HEK293T (cell line): ENCODE results near the gene SVIL.

Experiments
- CTCF ChIA-PET: fragments of 350-600 bp; formaldehyde crosslinking; extraction: SDS; loops from one replicate; lab custom pipeline; 2021; ENCODE audit warnings: antibody characterized with exemption, inconsistent platforms; lab: Yijun Ruan, JAX
- POLR2A ChIA-PET: fragments of 350-600 bp; formaldehyde crosslinking; extraction: SDS; loops from one replicate; lab custom pipeline; 2020; ENCODE audit warnings: antibody characterized with exemption, inconsistent platforms; lab: Yijun Ruan, JAX
- DNase-seq: peaks from one replicate; pipeline ENCODE4 v3.0.0; 2012; ENCODE audit warnings: mixed read lengths; ENCODE audit errors: extremely low spot score
- ARNT ChIP-seq: fragments of 450-650 bp; IDR thresholded peaks from 2 replicates; pipeline ENCODE4 v1.6.1; 2017; ENCODE audit warnings: mild to moderate bottlenecking
- BHLHE40 ChIP-seq: fragments of 450-650 bp; IDR thresholded peaks from 2 replicates; pipeline ENCODE4 v1.6.1; 2016; ENCODE audit warnings: mild to moderate bottlenecking, moderate library complexity, borderline replicate concordance
- CTBP1 ChIP-seq: fragments of 450-650 bp; IDR thresholded peaks from 2 replicates; pipeline ENCODE4 v1.6.1; 2016; ENCODE audit warnings: borderline replicate concordance
- ELF4 ChIP-seq: fragments of 450-650 bp; IDR thresholded peaks from 2 replicates; pipeline ENCODE4 v1.6.1; 2017; ENCODE audit warnings: antibody characterized with exemption
- FOXA1 ChIP-seq: fragments of 450-650 bp; IDR thresholded peaks from 2 replicates; pipeline ENCODE4 v1.6.1; 2016; ENCODE audit warnings: mild to moderate bottlenecking
- FOXK2 ChIP-seq: fragments of 450-650 bp; IDR thresholded peaks from 2 replicates; pipeline ENCODE4 v1.6.1; 2016; ENCODE audit warnings: mild to moderate bottlenecking
- FOXM1 ChIP-seq: fragments of 450-650 bp; IDR thresholded peaks from 2 replicates; pipeline ENCODE4 v1.6.1; 2017; ENCODE audit warnings: mild to moderate bottlenecking, borderline replicate concordance
- HDGF ChIP-seq: fragments of 450-650 bp; IDR thresholded peaks from 2 replicates; pipeline ENCODE4 v1.6.1; 2017; ENCODE audit warnings: antibody characterized with exemption, borderline replicate concordance
- L3MBTL2 ChIP-seq: fragments of 450-650 bp; conservative IDR thresholded peaks from 2 replicates; pipeline ENCODE4 v1.6.1; 2016; ENCODE audit warnings: mild to moderate bottlenecking
- LEF1 ChIP-seq: fragments of 450-650 bp; IDR thresholded peaks from 2 replicates; pipeline ENCODE4 v1.6.1; 2017; ENCODE audit warnings: mild to moderate bottlenecking, borderline replicate concordance
- NFRKB ChIP-seq: fragments of 450-650 bp; IDR thresholded peaks from 2 replicates; pipeline ENCODE4 v1.6.1; 2016; ENCODE audit warnings: mild to moderate bottlenecking, moderate library complexity
- PKNOX1 ChIP-seq: fragments of 450-650 bp; IDR thresholded peaks from 2 replicates; pipeline ENCODE4 v1.6.1; 2016
- SP1 ChIP-seq: fragments of 450-650 bp; IDR thresholded peaks from 2 replicates; pipeline ENCODE4 v1.6.1; 2017
- SUZ12 ChIP-seq: fragments of 450-650 bp; IDR thresholded peaks from 2 replicates; pipeline ENCODE4 v1.6.1; 2016; ENCODE audit warnings: mild to moderate bottlenecking
- TARDBP ChIP-seq: fragments of 450-650 bp; IDR thresholded peaks from 2 replicates; pipeline ENCODE4 v1.6.1; 2016
- ZNF384 ChIP-seq: fragments of 450-650 bp; IDR thresholded peaks from 2 replicates; pipeline ENCODE4 v1.6.1; 2016

Gene SVIL

GRCh38 chr10:29481906-29482440 lies 152.8 kb downstream of the SVIL start:
- TF ChIP-seq L3MBTL2 (no peak), NFRKB (no peak), ELF4 (no peak), FOXK2 (no peak)
- DNase-seq: no peak
- POLR2A ChIA-PET: no interaction called here
- CTCF ChIA-PET: interaction anchor here (2.4 kb wide), 1 partner anchor 15 kb away, joined by 12 read pairs; no protein-coding TSS in a partner anchor

- POLR2A ChIA-PET: no interaction called here
- CTCF ChIA-PET: no interaction called here
Observed at GRCh38 chr10:29479981-29480954, 154.5 kb downstream of the SVIL start.

GRCh38 chr10:29479081-29479925 lies 155.5 kb downstream of the SVIL start:
- ChIA-PET CTCF (no interaction called here), POLR2A (no interaction called here)
- TF ChIP-seq CTBP1 (no peak), NFRKB (no peak), FOXK2 (no peak), HDGF (no peak), FOXM1 (no peak), L3MBTL2 (no peak), ARNT (no peak), SUZ12 (no peak), PKNOX1 (no peak), FOXA1 (no peak), ELF4 (no peak), LEF1 (no peak), TARDBP (no peak), BHLHE40 (no peak), SP1 (no peak), ZNF384 (no peak)
- no peak for DNase-seq

More at GRCh38 chr10:29479981-29480954, 154.5 kb downstream of the SVIL start:
- no peak for DNase-seq
- TF ChIP-seq ZNF384: no peak
- no peak for TF ChIP-seq ELF4
- TF ChIP-seq HDGF: no peak
- TF ChIP-seq FOXA1: no peak
- no peak for TF ChIP-seq SP1
- no peak for TF ChIP-seq PKNOX1
- no peak for TF ChIP-seq FOXM1
- no peak for TF ChIP-seq BHLHE40
- no peak for TF ChIP-seq SUZ12
- TF ChIP-seq TARDBP: no peak
- no peak for TF ChIP-seq L3MBTL2
- no peak for TF ChIP-seq FOXK2
- TF ChIP-seq LEF1: no peak
- TF ChIP-seq NFRKB: no peak
- no peak for TF ChIP-seq CTBP1
- TF ChIP-seq ARNT: no peak

GRCh38 chr10:29473406-29474100 lies 161.2 kb downstream of the SVIL start:
- CTCF ChIA-PET: no interaction called here
- TF ChIP-seq LEF1 (no peak), SUZ12 (no peak), TARDBP (no peak), SP1 (no peak), FOXK2 (no peak), ZNF384 (no peak), ELF4 (no peak), HDGF (no peak), L3MBTL2 (no peak), FOXA1 (no peak), FOXM1 (no peak), NFRKB (no peak), ARNT (no peak), PKNOX1 (no peak), BHLHE40 (no peak), CTBP1 (no peak)
- POLR2A ChIA-PET: no interaction called here
- no peak for DNase-seq

- CTCF ChIA-PET: no interaction called here
- POLR2A ChIA-PET: no interaction called here
- no peak for TF ChIP-seq NFRKB
- no peak for TF ChIP-seq ZNF384
- TF ChIP-seq L3MBTL2: no peak
- TF ChIP-seq FOXM1: no peak
- TF ChIP-seq FOXA1: no peak
- no peak for TF ChIP-seq TARDBP
- no peak for TF ChIP-seq BHLHE40
- no peak for TF ChIP-seq ELF4
- no peak for TF ChIP-seq SP1
- TF ChIP-seq ARNT: no peak
- TF ChIP-seq LEF1: no peak
- no peak for TF ChIP-seq FOXK2
- TF ChIP-seq PKNOX1: no peak
- no peak for TF ChIP-seq HDGF
- no peak for DNase-seq
Observed at GRCh38 chr10:29473087-29473356, 161.7 kb downstream of the SVIL start.
